ENCODE measurements around the gene HELZ2.
"Not testable (repeated sequence)": the region's sequence is repeated elsewhere in the genome, so short reads cannot be mapped to it uniquely, and the experiment has no call there.

Gene HELZ2

GRCh38 chr20:63574156-63574828 lies at the start of gene HELZ2:
TSS of gene HELZ2 (minus strand) at chr20:63574239. CDS start at chr20:63572385, 1,854 bp downstream.
- DNase-seq: peak; percentile 82

- no peak for DNase-seq
These were observed 48.7 kb upstream of the HELZ2 start for GRCh38 chr20:63622732-63623131.

- no peak for DNase-seq
These were observed 48.1 kb upstream of the HELZ2 start for GRCh38 chr20:63622096-63622495.

GRCh38 chr20:63620991-63621390 lies 47.0 kb upstream of the HELZ2 start:
- no peak for DNase-seq

- no peak for DNase-seq
These were observed 45.5 kb upstream of the HELZ2 start for GRCh38 chr20:63619505-63619904.

- no peak for DNase-seq
These were observed 45.0 kb upstream of the HELZ2 start for GRCh38 chr20:63619086-63619485.

GRCh38 chr20:63618291-63618980 lies 44.4 kb upstream of the HELZ2 start:
- no peak for DNase-seq

- no peak for DNase-seq
These were observed 43.8 kb upstream of the HELZ2 start for GRCh38 chr20:63617876-63618265.

- no peak for DNase-seq
These were observed 43.2 kb upstream of the HELZ2 start for GRCh38 chr20:63617092-63617875.

- not testable (repeated sequence) for DNase-seq
These were observed 40.0 kb upstream of the HELZ2 start for GRCh38 chr20:63613863-63614594.

GRCh38 chr20:63612276-63612931 lies 38.4 kb upstream of the HELZ2 start:
- DNase-seq: no peak

- no peak for DNase-seq
These were observed 37.6 kb upstream of the HELZ2 start for GRCh38 chr20:63611646-63612045.

- no peak for DNase-seq
These were observed 36.8 kb upstream of the HELZ2 start for GRCh38 chr20:63610581-63611435.

GRCh38 chr20:63606686-63607085 lies 32.6 kb upstream of the HELZ2 start:
- DNase-seq: no peak

- DNase-seq: no peak
These were observed 28.3 kb upstream of the HELZ2 start for GRCh38 chr20:63602321-63602720.

GRCh38 chr20:63601679-63602078 lies 27.6 kb upstream of the HELZ2 start:
- DNase-seq: not testable (repeated sequence)

GRCh38 chr20:63599396-63600050 lies 25.5 kb upstream of the HELZ2 start:
- no peak for DNase-seq

GRCh38 chr20:63598479-63599395 lies 24.7 kb upstream of the HELZ2 start:
- DNase-seq: no peak

- DNase-seq: no peak
These were observed 23.8 kb upstream of the HELZ2 start for GRCh38 chr20:63597651-63598478.
